ENCODE measurements around the gene DOCK9. TPM values are rescaled to one million over a fixed set of nuclear protein-coding genes. Genes with fewer than 3 reads are reported as not detected.

The DOCK9 gene
- total RNA-seq, 1 donor from 2014 or later: 46.2 TPM

DNA sequence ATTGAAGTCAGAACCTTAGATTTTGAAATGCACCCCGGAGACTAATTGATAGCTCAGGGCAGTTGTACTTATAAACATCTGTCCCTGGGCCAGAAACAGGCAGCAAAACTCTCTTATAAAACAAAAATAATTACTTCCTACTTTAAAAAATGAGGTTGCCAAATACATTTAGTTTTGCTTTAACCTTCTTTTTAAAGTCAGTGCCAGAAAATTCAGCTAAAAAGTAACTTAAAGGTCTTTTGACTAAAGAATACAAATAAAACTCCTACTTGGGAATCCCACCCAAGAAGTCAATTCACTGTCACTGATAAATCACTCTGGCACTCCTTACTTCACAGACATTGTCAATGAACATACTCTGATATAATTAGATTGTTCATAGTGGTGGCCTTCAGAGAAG lies 60.7 kb downstream of the DOCK9 start:
- H3K9me3 Mint-ChIP-seq: no peaks in the 10 kb centered on the region
- no peak overlapping the region for H3K4me3 Mint-ChIP-seq
- DNase-seq (ENCODE audit: extremely low spot score, unreplicated experiment): no peak
- peaks cover 9% of the 10 kb centered on the region for H3K36me3 Mint-ChIP-seq
- no peaks in the 10 kb centered on the region for H3K27me3 Mint-ChIP-seq
- TF ChIP-seq CTCF (conservative IDR thresholded peaks at IDR 0.05): no peak
- peaks cover 9% of the 10 kb centered on the region for H3K4me1 Mint-ChIP-seq (ENCODE audit: unreplicated experiment)
- H3K27ac Mint-ChIP-seq: no peak overlapping the region

GRCh38 chr13:98916403-98916802 lies 61.5 kb downstream of the DOCK9 start:
- H3K27me3 Mint-ChIP-seq: no peaks in the 10 kb centered on the region
- peaks cover 9% of the 10 kb centered on the region for H3K36me3 Mint-ChIP-seq
- H3K9me3 Mint-ChIP-seq: no peaks in the 10 kb centered on the region
- H3K4me1 Mint-ChIP-seq (ENCODE audit: unreplicated experiment): peaks cover 9% of the 10 kb centered on the region
- TF ChIP-seq CTCF (conservative IDR thresholded peaks at IDR 0.05): no peak
- DNase-seq (ENCODE audit: extremely low spot score, unreplicated experiment): no peak
- no peak overlapping the region for H3K27ac Mint-ChIP-seq
- H3K4me3 Mint-ChIP-seq: no peak overlapping the region

DNA sequence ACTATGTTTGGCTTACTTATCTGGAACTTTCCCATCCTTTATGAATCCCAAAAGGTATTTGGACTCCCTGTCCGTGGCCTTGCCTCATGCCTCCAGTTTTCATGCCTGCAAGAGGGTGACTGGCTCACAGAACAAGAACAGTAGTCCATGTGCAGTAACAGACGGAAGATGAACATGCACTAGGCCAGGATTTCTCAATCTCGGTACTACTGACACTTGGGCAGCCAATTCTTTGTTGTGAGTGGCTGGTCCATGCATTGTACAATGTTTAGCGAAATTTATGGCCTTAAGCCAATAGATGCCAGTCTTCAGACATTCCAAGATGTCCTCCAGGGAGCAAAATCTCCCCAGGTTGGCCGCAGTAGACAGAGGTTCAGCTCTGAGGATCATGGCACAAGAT lies 61.9 kb downstream of the DOCK9 start:
- Mint-ChIP-seq H3K4me3 (no peak overlapping the region), H3K27me3 (no peaks in the 10 kb centered on the region), H3K4me1 (ENCODE audit: unreplicated experiment) (peaks cover 9% of the 10 kb centered on the region), H3K27ac (no peak overlapping the region), H3K9me3 (no peaks in the 10 kb centered on the region), H3K36me3 (peaks cover 9% of the 10 kb centered on the region)
- DNase-seq (ENCODE audit: extremely low spot score, unreplicated experiment): no peak
- TF ChIP-seq CTCF (conservative IDR thresholded peaks at IDR 0.05): no peak

- Mint-ChIP-seq H3K9me3 (no peaks in the 10 kb centered on the region), H3K27ac (no peak overlapping the region), H3K36me3 (peaks cover 9% of the 10 kb centered on the region), H3K27me3 (no peaks in the 10 kb centered on the region), H3K4me1 (ENCODE audit: unreplicated experiment) (peaks cover 14% of the 10 kb centered on the region), H3K4me3 (no peak overlapping the region)
- TF ChIP-seq CTCF (conservative IDR thresholded peaks at IDR 0.05): no peak
- DNase-seq (ENCODE audit: extremely low spot score, unreplicated experiment): no peak
Measured at GRCh38 chr13:98915563-98915962, 62.3 kb downstream of the DOCK9 start.

DNA sequence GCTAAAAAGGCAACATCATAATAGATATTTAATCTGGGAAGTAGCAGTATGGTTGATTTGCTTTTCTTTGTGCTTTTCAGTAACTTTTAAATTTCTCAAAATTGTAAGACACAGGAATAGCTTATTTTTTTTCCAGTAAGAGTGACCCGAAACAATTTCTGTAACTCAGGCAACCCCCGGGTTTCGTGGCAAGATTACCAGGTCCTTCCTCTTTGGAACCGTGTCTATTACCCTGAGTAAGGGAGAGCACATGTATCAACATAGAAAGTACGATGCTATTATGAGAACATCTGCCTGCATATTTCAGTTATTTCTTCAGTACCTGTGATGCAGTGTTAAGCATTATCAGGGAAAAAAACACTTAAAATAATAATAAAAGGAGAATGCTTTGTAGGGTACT lies 64.1 kb downstream of the DOCK9 start:
- no peak overlapping the region for H3K4me3 Mint-ChIP-seq
- H3K36me3 Mint-ChIP-seq: peaks cover 9% of the 10 kb centered on the region
- no peaks in the 10 kb centered on the region for H3K9me3 Mint-ChIP-seq
- peaks cover 13% of the 10 kb centered on the region for H3K4me1 Mint-ChIP-seq (ENCODE audit: unreplicated experiment)
- H3K27me3 Mint-ChIP-seq: no peaks in the 10 kb centered on the region
- TF ChIP-seq CTCF (conservative IDR thresholded peaks at IDR 0.05): no peak
- no peak for DNase-seq (ENCODE audit: extremely low spot score, unreplicated experiment)
- no peak overlapping the region for H3K27ac Mint-ChIP-seq

- Mint-ChIP-seq H3K4me3 (no peak overlapping the region), H3K4me1 (ENCODE audit: unreplicated experiment) (peaks cover 7% of the 10 kb centered on the region), H3K9me3 (no peaks in the 10 kb centered on the region), H3K27ac (no peak overlapping the region), H3K27me3 (no peaks in the 10 kb centered on the region), H3K36me3 (peaks cover 6% of the 10 kb centered on the region)
- DNase-seq (ENCODE audit: extremely low spot score, unreplicated experiment): no peak
- TF ChIP-seq CTCF (conservative IDR thresholded peaks at IDR 0.05): no peak
Measured at GRCh38 chr13:98912846-98913245, 65.0 kb downstream of the DOCK9 start.

Data from type B pancreatic cell (in vitro differentiated cells).